Measurements from ENCODE around the gene CDK5R2.

DNA sequence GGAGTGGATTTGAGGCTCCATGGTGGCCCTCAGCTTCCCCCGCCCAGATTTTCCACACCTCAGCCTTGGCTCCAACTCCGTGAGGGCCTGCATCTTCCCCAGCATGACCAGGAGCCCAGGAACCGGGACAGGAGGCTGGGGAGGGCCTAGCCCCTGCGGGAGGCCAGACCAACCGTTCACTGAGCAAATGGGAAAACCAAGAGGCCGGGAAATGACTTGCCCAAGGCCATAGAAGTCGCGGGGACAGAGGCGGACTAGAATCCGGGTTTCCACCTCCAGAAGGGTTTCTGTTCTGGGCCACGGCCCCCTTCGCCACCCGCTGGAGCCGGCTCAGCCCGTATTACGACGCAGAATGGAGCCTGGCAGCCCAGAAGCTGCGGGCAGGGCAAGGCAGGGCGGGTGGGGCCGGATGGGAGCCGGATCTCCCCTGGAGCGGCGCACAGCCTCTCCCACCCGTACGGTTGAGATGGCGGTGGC is 41.7 kb downstream of the CDK5R2 start:
- TF ChIP-seq, protein P1, sequence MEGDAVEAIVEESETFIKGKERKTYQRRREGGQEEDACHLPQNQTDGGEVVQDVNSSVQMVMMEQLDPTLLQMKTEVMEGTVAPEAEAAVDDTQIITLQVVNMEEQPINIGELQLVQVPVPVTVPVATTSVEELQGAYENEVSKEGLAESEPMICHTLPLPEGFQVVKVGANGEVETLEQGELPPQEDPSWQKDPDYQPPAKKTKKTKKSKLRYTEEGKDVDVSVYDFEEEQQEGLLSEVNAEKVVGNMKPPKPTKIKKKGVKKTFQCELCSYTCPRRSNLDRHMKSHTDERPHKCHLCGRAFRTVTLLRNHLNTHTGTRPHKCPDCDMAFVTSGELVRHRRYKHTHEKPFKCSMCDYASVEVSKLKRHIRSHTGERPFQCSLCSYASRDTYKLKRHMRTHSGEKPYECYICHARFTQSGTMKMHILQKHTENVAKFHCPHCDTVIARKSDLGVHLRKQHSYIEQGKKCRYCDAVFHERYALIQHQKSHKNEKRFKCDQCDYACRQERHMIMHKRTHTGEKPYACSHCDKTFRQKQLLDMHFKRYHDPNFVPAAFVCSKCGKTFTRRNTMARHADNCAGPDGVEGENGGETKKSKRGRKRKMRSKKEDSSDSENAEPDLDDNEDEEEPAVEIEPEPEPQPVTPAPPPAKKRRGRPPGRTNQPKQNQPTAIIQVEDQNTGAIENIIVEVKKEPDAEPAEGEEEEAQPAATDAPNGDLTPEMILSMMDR (IDR thresholded peaks at IDR 0.05 in 8 of 11, conservative IDR thresholded peaks at IDR 0.05 in 3 of 11): no peak
- no peak for TF ChIP-seq POLR2A (IDR thresholded peaks at IDR 0.05)

Data from spleen (tissue), 7 donors.